ENCODE measurements around the gene TMEM63A. TPM values are rescaled to one million over a fixed set of nuclear protein-coding genes. Genes with fewer than 3 reads are reported as not detected.
"Not testable (repeated sequence)": the region's sequence is repeated elsewhere in the genome, so short reads cannot be mapped to it uniquely, and the experiment has no call there.

Gene TMEM63A
- total RNA-seq, 1 donor from 2014 or later: 38.1 TPM

GRCh38 chr1:225890346-225891228 is 8.4 kb upstream of the TMEM63A start:
- H3K4me3 ChIP-seq: no peak overlapping the region
- intact Hi-C loops (cut with DNase I): no loop called here
- H3K27ac ChIP-seq: no peak overlapping the region
- no peak for DNase-seq (ENCODE audit: extremely low spot score in 2 of 2)
- TF ChIP-seq CTCF (IDR thresholded peaks at IDR 0.05) (no peak), POLR2AphosphoS5 (IDR thresholded peaks at IDR 0.05; ENCODE audit: insufficient read depth in 1 of 2, low read depth in 1 of 2) (no peak), POLR2A (IDR thresholded peaks at IDR 0.05) (no peak)
- no peaks in the 10 kb centered on the region for H3K4me1 ChIP-seq
- H3K36me3 ChIP-seq: no peaks in the 10 kb centered on the region
- H3K27me3 ChIP-seq: no peaks in the 10 kb centered on the region
- H3K9me3 ChIP-seq: no peaks in the 10 kb centered on the region

- Histone ChIP-seq H3K36me3 (no peaks in the 10 kb centered on the region), H3K27me3 (no peaks in the 10 kb centered on the region), H3K4me3 (no peak overlapping the region), H3K9me3 (no peaks in the 10 kb centered on the region), H3K27ac (no peak overlapping the region), H3K4me1 (no peaks in the 10 kb centered on the region)
- intact Hi-C loops (cut with DNase I): loop anchor here (10.0 kb wide), 1 partner anchor 115 kb away; the partner anchor contains the start of gene SRP9
- TF ChIP-seq POLR2AphosphoS5 (IDR thresholded peaks at IDR 0.05; ENCODE audit: insufficient read depth in 1 of 2, low read depth in 1 of 2): no peak
- no peak for TF ChIP-seq POLR2A (IDR thresholded peaks at IDR 0.05)
- no peak for TF ChIP-seq CTCF (IDR thresholded peaks at IDR 0.05)
- no peak for DNase-seq (ENCODE audit: extremely low spot score in 2 of 2)
Observed at GRCh38 chr1:225889743-225890142, 7.6 kb upstream of the TMEM63A start.

GRCh38 chr1:225888898-225889601 is 6.9 kb upstream of the TMEM63A start, which contains the start of gene LEFTY1:
Gene LEFTY1 (minus strand): TSS chr1:225889146. CDS start chr1:225889066, 80 bp downstream.
- TF ChIP-seq POLR2AphosphoS5 (IDR thresholded peaks at IDR 0.05; ENCODE audit: insufficient read depth in 1 of 2, low read depth in 1 of 2) (no peak), POLR2A (IDR thresholded peaks at IDR 0.05) (no peak), CTCF (IDR thresholded peaks at IDR 0.05) (no peak)
- H3K9me3 ChIP-seq: no peaks in the 10 kb centered on the region
- DNase-seq (ENCODE audit: extremely low spot score in 2 of 2): no peak
- H3K4me3 ChIP-seq: no peak within 1 kb of the TSS
- no peak within 1 kb of the TSS for H3K27ac ChIP-seq
- no peaks in the 10 kb centered on the region for H3K4me1 ChIP-seq
- H3K36me3 ChIP-seq: no peaks in the 10 kb centered on the region
- intact Hi-C loops (cut with DNase I): loop anchor here (10.0 kb wide), 1 partner anchor 114 kb away; the partner anchor contains the start of gene SRP9
- H3K27me3 ChIP-seq: no peaks in the 10 kb centered on the region

GRCh38 chr1:225888289-225888897 is 6.2 kb upstream of the TMEM63A start:
- Histone ChIP-seq H3K27ac (no peak overlapping the region), H3K36me3 (no peaks in the 10 kb centered on the region), H3K27me3 (no peaks in the 10 kb centered on the region), H3K4me1 (peaks cover 6% of the 10 kb centered on the region), H3K4me3 (no peak overlapping the region), H3K9me3 (no peaks in the 10 kb centered on the region)
- no peak for TF ChIP-seq CTCF (IDR thresholded peaks at IDR 0.05)
- TF ChIP-seq POLR2AphosphoS5 (IDR thresholded peaks at IDR 0.05; ENCODE audit: insufficient read depth in 1 of 2, low read depth in 1 of 2): no peak
- no peak for TF ChIP-seq POLR2A (IDR thresholded peaks at IDR 0.05)
- intact Hi-C loops (cut with DNase I): loop anchor here (10.0 kb wide), 1 partner anchor 114 kb away; the partner anchor contains the start of gene SRP9
- DNase-seq (ENCODE audit: extremely low spot score in 2 of 2): no peak

- peaks cover 11% of the 10 kb centered on the region for H3K4me1 ChIP-seq
- not testable (repeated sequence) for H3K27me3 ChIP-seq; H3K9me3 ChIP-seq; H3K27ac ChIP-seq; DNase-seq (ENCODE audit: extremely low spot score in 2 of 2); H3K36me3 ChIP-seq; H3K4me3 ChIP-seq
- intact Hi-C loops (cut with DNase I): loop anchor here (10.0 kb wide), 1 partner anchor 113 kb away; the partner anchor contains the start of gene SRP9
Observed at GRCh38 chr1:225887554-225888288, 5.5 kb upstream of the TMEM63A start.
